HEK293 (cell line): ENCODE results near the gene SLC15A2.

Experiments
- CTCF ChIA-PET: fragments of 350-600 bp; formaldehyde crosslinking; extraction: SDS; loops from one replicate; lab custom pipeline; 2021; ENCODE audit warnings: antibody characterized with exemption; lab: Yijun Ruan, JAX
- POLR2A ChIA-PET: fragments of 300-600 bp; formaldehyde crosslinking; extraction: SDS; loops from one replicate; lab custom pipeline; 2020; ENCODE audit warnings: antibody characterized with exemption, inconsistent platforms; lab: Yijun Ruan, JAX
- H3K27ac ChIP-seq: fragments of 200-500 bp; sonication (Bioruptor generic); 2 replicates; pipeline ENCODE4 v1.5.1; 2014; ENCODE audit warnings: low read depth, low read length, control low read depth, inconsistent platforms; ENCODE audit errors: extremely low read depth
- H3K36me3 ChIP-seq, 2 experiments: fragments of 200-500 bp in 1 of 2; sonication (Bioruptor generic) in 1 of 2; 1 replicate in 1 of 2; 2 replicates in 1 of 2; pipeline ENCODE4 v1.5.1; 2014 to 2017; ENCODE audit warnings: inconsistent platforms in 2 of 2, low read length in 2 of 2; ENCODE audit not compliant: control insufficient read depth in 2 of 2, insufficient read depth in 1 of 2
- H3K4me1 ChIP-seq: fragments of 200-500 bp; sonication (Bioruptor generic); 2 replicates; pipeline ENCODE4 v1.5.1; 2014; ENCODE audit warnings: mild to moderate bottlenecking, low read length, inconsistent platforms; ENCODE audit not compliant: control insufficient read depth, insufficient read depth
- H3K4me3 ChIP-seq: 2 replicates; pipeline ENCODE4 v1.5.1; 2011; ENCODE audit warnings: low read depth, mild to moderate bottlenecking, control low read depth, low read length, moderate library complexity
- H3K9me3 ChIP-seq: fragments of 200-500 bp; sonication (Bioruptor generic); 2 replicates; pipeline ENCODE4 v1.5.1; 2014; ENCODE audit warnings: low read depth, low read length, inconsistent platforms; ENCODE audit not compliant: control insufficient read depth, insufficient read depth
- BCL11B ChIP-seq: fragments of 450-650 bp; formaldehyde crosslinking; IDR thresholded peaks from 2 replicates; pipeline ENCODE4 v1.5.1; 2016; ENCODE audit warnings: low read depth, missing biosample characterization, missing genetic modification characterization
- GLI2 ChIP-seq: fragments of 450-650 bp; formaldehyde crosslinking; IDR thresholded peaks from 2 replicates; pipeline ENCODE4; 2017; ENCODE audit warnings: missing biosample characterization, missing genetic modification characterization, low read depth, borderline replicate concordance
- GLI4 ChIP-seq: fragments of 450-650 bp; formaldehyde crosslinking; IDR thresholded peaks from 2 replicates; pipeline ENCODE4 v1.5.1; 2016; ENCODE audit warnings: missing biosample characterization, missing genetic modification characterization
- INSM2 ChIP-seq: fragments of 450-650 bp; formaldehyde crosslinking; IDR thresholded peaks from 2 replicates; pipeline ENCODE4 v1.5.1; 2016; ENCODE audit warnings: missing biosample characterization, missing genetic modification characterization
- OVOL3 ChIP-seq: fragments of 450-650 bp; formaldehyde crosslinking; IDR thresholded peaks from 2 replicates; pipeline ENCODE4 v1.5.1; 2016; ENCODE audit warnings: missing biosample characterization, missing genetic modification characterization
- ZBTB49 ChIP-seq: fragments of 450-650 bp; formaldehyde crosslinking; IDR thresholded peaks from 2 replicates; pipeline ENCODE4 v1.5.1; 2016; ENCODE audit warnings: missing biosample characterization, missing genetic modification characterization, low read depth
- ZFP3 ChIP-seq: fragments of 450-650 bp; formaldehyde crosslinking; IDR thresholded peaks from 2 replicates; pipeline ENCODE4 v1.5.1; 2016; ENCODE audit warnings: low read depth, missing biosample characterization, missing genetic modification characterization
- ZNF133 ChIP-seq: fragments of 450-650 bp; formaldehyde crosslinking; IDR thresholded peaks from 2 replicates; pipeline ENCODE4 v1.5.1; 2016; ENCODE audit warnings: missing biosample characterization, missing genetic modification characterization
- ZNF2 ChIP-seq: fragments of 450-650 bp; formaldehyde crosslinking; IDR thresholded peaks from 2 replicates; pipeline ENCODE4 v1.5.1; 2016; ENCODE audit warnings: missing biosample characterization, missing genetic modification characterization
- ZNF223 ChIP-seq: fragments of 450-650 bp; formaldehyde crosslinking; IDR thresholded peaks from 2 replicates; pipeline ENCODE4 v1.5.1; 2016; ENCODE audit warnings: missing biosample characterization, missing genetic modification characterization
- ZNF341 ChIP-seq: fragments of 450-650 bp; formaldehyde crosslinking; IDR thresholded peaks from 2 replicates; pipeline ENCODE4; 2016; ENCODE audit warnings: low read depth, missing biosample characterization, missing genetic modification characterization
- ZNF394 ChIP-seq: fragments of 450-650 bp; formaldehyde crosslinking; IDR thresholded peaks from 2 replicates; pipeline ENCODE4 v1.5.1; 2016; ENCODE audit warnings: missing biosample characterization, missing genetic modification characterization, mild to moderate bottlenecking, moderate library complexity, borderline replicate concordance
- ZNF426 ChIP-seq: fragments of 450-650 bp; formaldehyde crosslinking; IDR thresholded peaks from 2 replicates; pipeline ENCODE4 v1.5.1; 2017; ENCODE audit warnings: missing biosample characterization, missing genetic modification characterization, mild to moderate bottlenecking, inconsistent platforms, moderate library complexity
- ZNF433 ChIP-seq: fragments of 450-650 bp; formaldehyde crosslinking; IDR thresholded peaks from 2 replicates; pipeline ENCODE4 v1.5.1; 2016; ENCODE audit warnings: missing biosample characterization, missing genetic modification characterization, low read depth
- ZNF529 ChIP-seq: fragments of 450-650 bp; formaldehyde crosslinking; IDR thresholded peaks from 2 replicates; pipeline ENCODE4 v1.5.1; 2017; ENCODE audit warnings: missing genetic modification characterization, missing biosample characterization; ENCODE audit not compliant: insufficient replicate concordance
- ZNF548 ChIP-seq: fragments of 450-650 bp; formaldehyde crosslinking; IDR thresholded peaks from 2 replicates; pipeline ENCODE4 v1.5.1; 2016; ENCODE audit warnings: missing biosample characterization, missing genetic modification characterization
- ZNF549 ChIP-seq: fragments of 450-650 bp; IDR thresholded peaks from 2 replicates; pipeline ENCODE4 v1.5.1; 2018; ENCODE audit warnings: missing biosample characterization, missing genetic modification characterization, mild to moderate bottlenecking, inconsistent platforms, moderate library complexity
- ZNF585B ChIP-seq: fragments of 450-650 bp; formaldehyde crosslinking; IDR thresholded peaks from 2 replicates; pipeline ENCODE4 v1.5.1; 2016; ENCODE audit warnings: missing biosample characterization, missing genetic modification characterization
- ZNF626 ChIP-seq: fragments of 450-650 bp; sonication (Bioruptor Pico); formaldehyde crosslinking; IDR thresholded peaks from 2 replicates; pipeline ENCODE4 v1.5.1; 2018; ENCODE audit warnings: missing biosample characterization, missing genetic modification characterization, inconsistent platforms
- ZNF791 ChIP-seq: fragments of 450-650 bp; formaldehyde crosslinking; IDR thresholded peaks from 2 replicates; pipeline ENCODE4 v1.5.1; 2016; ENCODE audit warnings: missing biosample characterization, missing genetic modification characterization
- ZSCAN16 ChIP-seq: fragments of 450-650 bp; formaldehyde crosslinking; IDR thresholded peaks from 2 replicates; pipeline ENCODE4 v1.5.1; 2016; ENCODE audit warnings: missing biosample characterization, missing genetic modification characterization
- ZSCAN30 ChIP-seq: fragments of 450-650 bp; IDR thresholded peaks from 2 replicates; pipeline ENCODE4 v1.5.1; 2018; ENCODE audit warnings: missing biosample characterization, mild to moderate bottlenecking, missing genetic modification characterization, moderate library complexity
- ZSCAN4 ChIP-seq: fragments of 450-650 bp; formaldehyde crosslinking; IDR thresholded peaks from 2 replicates; pipeline ENCODE4 v1.5.1; 2017; ENCODE audit warnings: missing biosample characterization, missing genetic modification characterization
- TF ChIP-seq, protein P1 (sequence below): fragments of 450-650 bp; formaldehyde crosslinking; IDR thresholded peaks from 2 replicates; pipeline ENCODE4 v1.5.1; 2016; ENCODE audit warnings: missing biosample characterization, missing genetic modification characterization
- TF ChIP-seq, protein P2 (sequence below): fragments of 450-650 bp; formaldehyde crosslinking; IDR thresholded peaks from 2 replicates; pipeline ENCODE4 v1.5.1; 2016; ENCODE audit warnings: missing biosample characterization, missing genetic modification characterization

The SLC15A2 gene

GRCh38 chr3:121883507-121883906 is 10.7 kb upstream of the SLC15A2 start:
- Histone ChIP-seq H3K9me3 (no peaks in the 10 kb centered on the region), H3K4me3 (no peak overlapping the region), H3K36me3 (no peaks in the 10 kb centered on the region), H3K4me1 (no peaks in the 10 kb centered on the region), H3K27ac (no peak overlapping the region)
- ChIA-PET POLR2A (no interaction called here), CTCF (interaction anchor here (0.6 to 1.4 kb wide), 12 partner anchors 9 to 376 kb away, joined by 3 to 8 read pairs (median 3); partner anchors contain the start of gene SLC15A2)
- TF ChIP-seq, protein P1, sequence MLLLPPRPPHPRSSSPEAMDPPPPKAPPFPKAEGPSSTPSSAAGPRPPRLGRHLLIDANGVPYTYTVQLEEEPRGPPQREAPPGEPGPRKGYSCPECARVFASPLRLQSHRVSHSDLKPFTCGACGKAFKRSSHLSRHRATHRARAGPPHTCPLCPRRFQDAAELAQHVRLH (tag by site-specific recombination): no peak
- TF ChIP-seq ZNF133 (tag by site-specific recombination) (no peak), ZFP3 (tag by site-specific recombination) (no peak), ZNF2 (tag by site-specific recombination) (no peak), ZNF394 (tag by site-specific recombination) (no peak), ZNF529 (tag by site-specific recombination) (no peak), ZNF585B (tag by site-specific recombination) (no peak), ZSCAN16 (tag by site-specific recombination) (no peak), ZNF426 (no peak), ZSCAN4 (tag by site-specific recombination) (no peak), ZNF791 (no peak), ZNF549 (tag by site-specific recombination) (no peak), OVOL3 (tag by site-specific recombination) (no peak), ZBTB49 (no peak), ZNF626 (tag by site-specific recombination) (no peak), ZNF223 (tag by site-specific recombination) (no peak), ZNF548 (tag by site-specific recombination) (no peak), ZNF341 (tag by site-specific recombination) (no peak)
- TF ChIP-seq, protein P2, sequence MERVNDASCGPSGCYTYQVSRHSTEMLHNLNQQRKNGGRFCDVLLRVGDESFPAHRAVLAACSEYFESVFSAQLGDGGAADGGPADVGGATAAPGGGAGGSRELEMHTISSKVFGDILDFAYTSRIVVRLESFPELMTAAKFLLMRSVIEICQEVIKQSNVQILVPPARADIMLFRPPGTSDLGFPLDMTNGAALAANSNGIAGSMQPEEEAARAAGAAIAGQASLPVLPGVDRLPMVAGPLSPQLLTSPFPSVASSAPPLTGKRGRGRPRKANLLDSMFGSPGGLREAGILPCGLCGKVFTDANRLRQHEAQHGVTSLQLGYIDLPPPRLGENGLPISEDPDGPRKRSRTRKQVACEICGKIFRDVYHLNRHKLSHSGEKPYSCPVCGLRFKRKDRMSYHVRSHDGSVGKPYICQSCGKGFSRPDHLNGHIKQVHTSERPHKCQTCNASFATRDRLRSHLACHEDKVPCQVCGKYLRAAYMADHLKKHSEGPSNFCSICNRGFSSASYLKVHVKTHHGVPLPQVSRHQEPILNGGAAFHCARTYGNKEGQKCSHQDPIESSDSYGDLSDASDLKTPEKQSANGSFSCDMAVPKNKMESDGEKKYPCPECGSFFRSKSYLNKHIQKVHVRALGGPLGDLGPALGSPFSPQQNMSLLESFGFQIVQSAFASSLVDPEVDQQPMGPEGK (tag by site-specific recombination): no peak

GRCh38 chr3:121885386-121885785 is 8.8 kb upstream of the SLC15A2 start:
- Histone ChIP-seq H3K4me1 (no peaks in the 10 kb centered on the region), H3K4me3 (no peak overlapping the region), H3K9me3 (no peaks in the 10 kb centered on the region), H3K27ac (no peak overlapping the region)
- ChIA-PET CTCF (no interaction called here), POLR2A (no interaction called here)
- TF ChIP-seq ZNF433 (tag by site-specific recombination): no peak
- TF ChIP-seq INSM2 (tag by site-specific recombination): no peak
- no peak for TF ChIP-seq ZSCAN30
- TF ChIP-seq GLI4 (tag by site-specific recombination): no peak
- TF ChIP-seq GLI2 (tag by site-specific recombination): no peak
- TF ChIP-seq BCL11B (tag by site-specific recombination): no peak
- TF ChIP-seq, all 188 proteins: peak for 0
- no peaks in the 10 kb centered on the region for H3K36me3 ChIP-seq
